HG03575 (cell line): ENCODE results near the gene MEAK7.
"Not testable (repeated sequence)": the region's sequence is repeated elsewhere in the genome, so short reads cannot be mapped to it uniquely, and the experiment has no call there.

ENCODE experiments used
- ATAC-seq: cut with Tn5 transposase; IDR thresholded peaks from one replicate; pipeline ENCODE4 v1.9.1; 2021; ENCODE audit not compliant: unreplicated experiment, insufficient number of reproducible peaks, low FRiP score; ENCODE audit errors: extremely low read depth

The MEAK7 gene

GRCh38 chr16:84535408-84535807 is 30.9 kb upstream of the MEAK7 start:
- no peak for ATAC-seq

GRCh38 chr16:84534815-84535214 is 30.4 kb upstream of the MEAK7 start:
- no peak for ATAC-seq

GRCh38 chr16:84532855-84533486 is 28.5 kb upstream of the MEAK7 start:
- ATAC-seq = no peak

- ATAC-seq = no peak
Measured at GRCh38 chr16:84532291-84532724, 27.8 kb upstream of the MEAK7 start.

- no peak for ATAC-seq
Measured at GRCh38 chr16:84531671-84532111, 27.2 kb upstream of the MEAK7 start.

- ATAC-seq = no peak
Measured at GRCh38 chr16:84530590-84530989, 26.1 kb upstream of the MEAK7 start.

- no peak for ATAC-seq
Measured at GRCh38 chr16:84529607-84530006, 25.1 kb upstream of the MEAK7 start.

GRCh38 chr16:84528322-84528721 is 23.9 kb upstream of the MEAK7 start:
- no peak for ATAC-seq

GRCh38 chr16:84527532-84528269 is 23.2 kb upstream of the MEAK7 start:
- ATAC-seq = no peak

GRCh38 chr16:84526794-84527531 is 22.5 kb upstream of the MEAK7 start:
- no peak for ATAC-seq

- not testable (repeated sequence) for ATAC-seq
Measured at GRCh38 chr16:84524941-84525581, 20.6 kb upstream of the MEAK7 start.

GRCh38 chr16:84524346-84524920 is 20.0 kb upstream of the MEAK7 start:
- no peak for ATAC-seq

- no peak for ATAC-seq
Measured at GRCh38 chr16:84521497-84521770, 17.0 kb upstream of the MEAK7 start.

GRCh38 chr16:84520725-84521496 is 16.5 kb upstream of the MEAK7 start:
- ATAC-seq = no peak

GRCh38 chr16:84519855-84520254 is 15.4 kb upstream of the MEAK7 start:
- no peak for ATAC-seq

GRCh38 chr16:84518804-84519341 is 14.4 kb upstream of the MEAK7 start:
- ATAC-seq = no peak

- ATAC-seq = not testable (repeated sequence)
Measured at GRCh38 chr16:84518220-84518619, 13.8 kb upstream of the MEAK7 start.

GRCh38 chr16:84517366-84517765 is 12.9 kb upstream of the MEAK7 start:
- ATAC-seq = no peak
